H1 (cell line): ENCODE results near the gene CIROP. TPM values are rescaled to one million over a fixed set of nuclear protein-coding genes. Genes with fewer than 3 reads are reported as not detected.

Source experiments
- CTCF ChIA-PET: fragments of 300-600 bp; sonication (Branson Sonifier 250); formaldehyde crosslinking; loops from one replicate; lab custom pipeline; 2021; ENCODE audit not compliant: partially characterized antibody; lab: Charles Lee
- POLR2A ChIA-PET: fragments of 300-600 bp; sonication (Branson Sonifier 250); formaldehyde crosslinking; loops from one replicate; lab custom pipeline; 2021; ENCODE audit warnings: inconsistent platforms; ENCODE audit not compliant: partially characterized antibody; lab: Charles Lee
- DNase-seq, 2 experiments: peaks; one replicate each; pipeline versions ENCODE4 v3.0.0 to v3.0.0-alpha.2; 2010 to 2022; ENCODE audit warnings: low spot score in 2 of 2, low read depth in 1 of 2, mixed read lengths in 1 of 2
- FAIRE-seq: peaks from 2 replicates; lab custom pipeline; 2011; peaks lifted over from hg19 to GRCh38; lab: Jason Lieb, UNC
- H2AFZ ChIP-seq: 2 replicates; pipeline ENCODE4 v1.8.1; 2012; ENCODE audit warnings: low read length, inconsistent platforms
- H2AK5ac ChIP-seq: 2 replicates; pipeline ENCODE4 v1.6.1; 2013; ENCODE audit warnings: low read depth, low read length
- H2BK120ac ChIP-seq: replicated peaks from 2 replicates; pipeline ENCODE3; 2013; ENCODE audit warnings: low read depth, low read length, inconsistent platforms
- H2BK12ac ChIP-seq: 2 replicates; pipeline ENCODE4 v1.6.1; 2013; ENCODE audit warnings: low read depth, low read length
- H2BK15ac ChIP-seq: 2 replicates; pipeline ENCODE4 v1.6.1; 2013; ENCODE audit warnings: low read length
- H2BK20ac ChIP-seq: 2 replicates; pipeline ENCODE4 v1.6.1; 2013; ENCODE audit warnings: low read length
- H2BK5ac ChIP-seq: 2 replicates; pipeline ENCODE4 v1.6.1; 2013; ENCODE audit warnings: low read depth, low read length
- H3K14ac ChIP-seq: 2 replicates; pipeline ENCODE4 v1.6.1; 2013; ENCODE audit warnings: inconsistent platforms; ENCODE audit not compliant: insufficient read length
- H3K18ac ChIP-seq: 2 replicates; pipeline ENCODE4 v1.6.1; 2013; ENCODE audit warnings: low read length; ENCODE audit errors: extremely low read depth
- H3K23ac ChIP-seq: 2 replicates; pipeline ENCODE4 v1.6.1; 2013; ENCODE audit warnings: inconsistent platforms; ENCODE audit not compliant: insufficient read length
- H3K23me2 ChIP-seq: 2 replicates; pipeline ENCODE4 v1.6.1; 2013; ENCODE audit warnings: low read depth, low read length
- H3K27ac ChIP-seq: 2 replicates; pipeline ENCODE4 v1.6.1; 2011; ENCODE audit warnings: low read depth, low read length, inconsistent platforms
- H3K27me3 ChIP-seq, 4 experiments: replicated peaks in 1 of 4; 1 replicate in 1 of 4; 2 replicates in 3 of 4; pipeline versions ENCODE4 v1.6.1 to v1.8.1; 2011 to 2013; ENCODE audit warnings: low read length in 3 of 4, mild to moderate bottlenecking in 3 of 4, inconsistent platforms in 2 of 4, mixed read lengths in 2 of 4, moderate library complexity in 1 of 4; ENCODE audit not compliant: control insufficient read depth in 3 of 4, insufficient read depth in 3 of 4; ENCODE audit errors: extremely low read depth in 1 of 4
- H3K36me3 ChIP-seq, 4 experiments: 2 replicates each; pipeline versions ENCODE4 v1.6.1 to v1.8.1; 2011 to 2013; ENCODE audit warnings: mild to moderate bottlenecking in 4 of 4, low read length in 3 of 4, moderate library complexity in 2 of 4, control low read depth in 1 of 4, inconsistent platforms in 1 of 4; ENCODE audit not compliant: insufficient read depth in 4 of 4, control insufficient read depth in 2 of 4
- H3K4ac ChIP-seq: replicated peaks from 2 replicates; pipeline ENCODE3; 2013; ENCODE audit warnings: low read length, low read depth, mixed read lengths, inconsistent platforms; ENCODE audit not compliant: insufficient read length
- H3K4me1 ChIP-seq, 4 experiments: replicated peaks in 1 of 4; 1 replicate in 1 of 4; 2 replicates in 3 of 4; pipeline versions ENCODE4 v1.6.1 to v1.8.1; 2011 to 2013; ENCODE audit warnings: low read length in 3 of 4, inconsistent platforms in 2 of 4, mixed read lengths in 1 of 4; ENCODE audit not compliant: insufficient read depth in 4 of 4, control insufficient read depth in 3 of 4
- H3K4me2 ChIP-seq, 2 experiments: 2 replicates each; pipeline versions ENCODE4 v1.6.1 to v1.8.1; 2011 to 2013; ENCODE audit warnings: low read depth in 2 of 2, low read length in 2 of 2, control low read depth in 1 of 2, inconsistent platforms in 1 of 2, mild to moderate bottlenecking in 1 of 2; ENCODE audit not compliant: insufficient read depth in 1 of 2
- H3K4me3 ChIP-seq, 4 experiments: fragments of 200-600, 300-600 bp in 1 of 4; sonication (generic), shearing (Covaris generic), sonication (Bioruptor Twin) in 1 of 4; 2 replicates each; pipeline versions ENCODE4 v1.5.1 to v1.8.1; 2011 to 2016; ENCODE audit warnings: low read length in 4 of 4, low read depth in 3 of 4, control low read depth in 2 of 4, inconsistent platforms in 2 of 4, mild to moderate bottlenecking in 2 of 4, mixed read lengths in 1 of 4, moderate library complexity in 1 of 4; ENCODE audit not compliant: insufficient read depth in 2 of 4; ENCODE audit errors: extremely low read depth in 1 of 4
- H3K56ac ChIP-seq: replicated peaks from 2 replicates; pipeline ENCODE3; 2013; ENCODE audit warnings: low read depth, mild to moderate bottlenecking, mixed read lengths, low read length, inconsistent platforms; ENCODE audit not compliant: insufficient read length
- H3K79me1 ChIP-seq: 2 replicates; pipeline ENCODE4 v1.6.1; 2013; ENCODE audit warnings: low read depth, low read length, control low read depth
- H3K79me2 ChIP-seq, 2 experiments: 2 replicates each; pipeline versions ENCODE4 v1.6.1 to v1.8.1; 2012 to 2013; ENCODE audit warnings: low read length in 2 of 2, mild to moderate bottlenecking in 2 of 2, inconsistent platforms in 1 of 2; ENCODE audit not compliant: insufficient read depth in 2 of 2, control insufficient read depth in 1 of 2
- H3K9ac ChIP-seq, 4 experiments: replicated peaks in 1 of 4; 1 replicate in 1 of 4; 2 replicates in 3 of 4; pipeline versions ENCODE4 v1.6.1 to v1.8.1; 2011 to 2013; ENCODE audit warnings: low read depth in 3 of 4, low read length in 3 of 4, control low read depth in 2 of 4, mild to moderate bottlenecking in 2 of 4, moderate library complexity in 2 of 4, inconsistent platforms in 1 of 4; ENCODE audit errors: extremely low read depth in 1 of 4
- H3K9me3 ChIP-seq, 2 experiments: 2 replicates each; pipeline versions ENCODE4 v1.6.1 to v1.8.1; 2012 to 2013; ENCODE audit warnings: mild to moderate bottlenecking in 2 of 2, moderate library complexity in 2 of 2, control low read depth in 1 of 2, inconsistent platforms in 1 of 2, low read depth in 1 of 2, low read length in 1 of 2, mixed read lengths in 1 of 2; ENCODE audit not compliant: insufficient read depth in 2 of 2
- H4K20me1 ChIP-seq, 2 experiments: replicated peaks in 1 of 2; 2 replicates each; pipeline versions ENCODE3 to v1.8.1; 2011 to 2013; ENCODE audit warnings: inconsistent platforms in 2 of 2, low read length in 2 of 2, mild to moderate bottlenecking in 1 of 2; ENCODE audit not compliant: insufficient read depth in 2 of 2, control insufficient read depth in 1 of 2
- H4K5ac ChIP-seq: 2 replicates; pipeline ENCODE4 v1.6.1; 2013; ENCODE audit warnings: low read length, low read depth, mixed read lengths, inconsistent platforms; ENCODE audit not compliant: insufficient read length
- H4K8ac ChIP-seq: 2 replicates; pipeline ENCODE4 v1.8.0; 2013; ENCODE audit warnings: mild to moderate bottlenecking, moderate library complexity, low read length, inconsistent platforms; ENCODE audit not compliant: insufficient read depth; ENCODE audit errors: extremely low read depth
- H4K91ac ChIP-seq: replicated peaks from 2 replicates; pipeline ENCODE3; 2013; ENCODE audit warnings: low read length, mixed read lengths, inconsistent platforms; ENCODE audit not compliant: insufficient read length
- EP300 ChIP-seq, 2 experiments: IDR thresholded peaks; 1 replicate in 1 of 2; 2 replicates in 1 of 2; pipeline ENCODE4 v1.6.1; 2011 to 2012; ENCODE audit warnings: low read depth in 2 of 2, low read length in 2 of 2, mild to moderate bottlenecking in 2 of 2, borderline replicate concordance in 1 of 2, inconsistent platforms in 1 of 2, moderate library complexity in 1 of 2
- SP4 ChIP-seq: IDR thresholded peaks from 2 replicates; pipeline ENCODE4 v1.6.1; 2012; ENCODE audit warnings: low read length, inconsistent platforms
- WGBS, 2 experiments: shearing (Covaris generic) in 1 of 2; methylation state at CpG; one replicate each; pipeline versions ENCODE4 v1.1.6 to v1.1.7; 2013 to 2015; ENCODE audit warnings: low lambda C conversion rate in 2 of 2, mixed read lengths in 2 of 2, inconsistent platforms in 1 of 2, low coverage in 1 of 2, missing lambda C conversion rate in 1 of 2; ENCODE audit not compliant: insufficient replicate concordance in 2 of 2, insufficient coverage in 1 of 2, insufficient read length in 1 of 2; ENCODE audit errors: extremely low coverage in 1 of 2, missing lambda C conversion rate in 1 of 2; 5-methylcytosine and 5-hydroxymethylcytosine counted together
- polyA plus RNA-seq, 7 experiments: library from polyadenylated mRNA; depleted of rRNA in 3 of 7; stranded (reverse) in 5 of 7; unstranded in 2 of 7; fragments of >200 nt in 5 of 7; fragments of 200-250 nt in 2 of 7; gene quantifications; 1 replicate in 5 of 7; 2 replicates in 1 of 7; 4 replicates in 1 of 7; pipeline versions ENCODE4 v1.2.1 to v1.2.3, GENCODE V29; 2011 to 2013; ENCODE audit warnings: missing spikeins in 2 of 7, mixed read lengths in 2 of 7
- total RNA-seq: library from RNA; stranded (reverse); fragmentation: NEBNext Ultra II Directional; extraction: Animal tissue kit (Norgen Biotek cat#: 25700); gene quantifications from 2 replicates; pipeline ENCODE4 v1.2.1, GENCODE V29; 2021

The CIROP gene
- total and polyA plus RNA-seq, 2 of the 8 experiments (the other 6 are each of a cell fraction or from before 2014, with no cell fraction given): 0.06 TPM; not detected in 1

- Histone ChIP-seq H3K27me3 (no peaks in the 10 kb centered on the region), H3K4ac (no peak overlapping the region), H3K79me2 (no peaks in the 10 kb centered on the region), H4K20me1 (peaks cover 0 to 2% of the 10 kb centered on the region in 2 experiments), H2AK5ac (no peak overlapping the region), H3K18ac (no peak overlapping the region), H4K91ac (no peak overlapping the region), H3K4me1 (peaks cover 0 to 2% (median 0%) of the 10 kb centered on the region in 4 experiments; a peak in 2 of 7 replicates), H4K8ac (no peak overlapping the region), H2BK15ac (no peak overlapping the region), H2AFZ (no peak overlapping the region), H3K27ac (no peak overlapping the region), H3K14ac (no peak overlapping the region), H3K23me2 (no peaks in the 10 kb centered on the region), H2BK20ac (no peak overlapping the region), H3K4me2 (no peak overlapping the region), H3K79me1 (no peaks in the 10 kb centered on the region), H3K9me3 (no peaks in the 10 kb centered on the region), H3K4me3 (no peak overlapping the region), H2BK12ac (no peak overlapping the region), H3K36me3 (peaks cover 15 to 52% (median 23%) of the 10 kb centered on the region in 4 experiments), H3K9ac (no peak overlapping the region), H3K56ac (no peak overlapping the region), H3K23ac (no peak overlapping the region), H2BK5ac (no peak overlapping the region), H2BK120ac (no peak overlapping the region), H4K5ac (no peak overlapping the region)
- WGBS, 2 experiments: 89% methylated on average over 3 of the region's 3 CpGs; no CpG with 5 or more reads in 1 of the 2 experiments
- no peak for FAIRE-seq
- CTCF ChIA-PET: interaction anchor here (1.6 to 11.8 kb wide), 2 partner anchors 59 kb away, joined by 4 to 290 read pairs; partner anchors contain the start of gene SLC7A8
- POLR2A ChIA-PET: interaction anchor here (0.6 to 1.2 kb wide), 2 partner anchors 8 to 14 kb away, joined by 3 read pairs; no protein-coding TSS in a partner anchor
- DNase-seq: no peak
- TF ChIP-seq EP300 (IDR thresholded peaks at IDR 0.05; ENCODE audit: borderline replicate concordance in 1 of 2, low read depth in 2 of 2, low read length in 2 of 2) (no peak), SP4 (no peak)
These were observed 23.1 kb upstream of the CIROP start for GRCh38 chr14:23127861-23128260.
